ENCODE data around the gene NEDD9.

- TF ChIP-seq RAD21 (IDR thresholded peaks at IDR 0.05): no peak
- TF ChIP-seq, protein P1, sequence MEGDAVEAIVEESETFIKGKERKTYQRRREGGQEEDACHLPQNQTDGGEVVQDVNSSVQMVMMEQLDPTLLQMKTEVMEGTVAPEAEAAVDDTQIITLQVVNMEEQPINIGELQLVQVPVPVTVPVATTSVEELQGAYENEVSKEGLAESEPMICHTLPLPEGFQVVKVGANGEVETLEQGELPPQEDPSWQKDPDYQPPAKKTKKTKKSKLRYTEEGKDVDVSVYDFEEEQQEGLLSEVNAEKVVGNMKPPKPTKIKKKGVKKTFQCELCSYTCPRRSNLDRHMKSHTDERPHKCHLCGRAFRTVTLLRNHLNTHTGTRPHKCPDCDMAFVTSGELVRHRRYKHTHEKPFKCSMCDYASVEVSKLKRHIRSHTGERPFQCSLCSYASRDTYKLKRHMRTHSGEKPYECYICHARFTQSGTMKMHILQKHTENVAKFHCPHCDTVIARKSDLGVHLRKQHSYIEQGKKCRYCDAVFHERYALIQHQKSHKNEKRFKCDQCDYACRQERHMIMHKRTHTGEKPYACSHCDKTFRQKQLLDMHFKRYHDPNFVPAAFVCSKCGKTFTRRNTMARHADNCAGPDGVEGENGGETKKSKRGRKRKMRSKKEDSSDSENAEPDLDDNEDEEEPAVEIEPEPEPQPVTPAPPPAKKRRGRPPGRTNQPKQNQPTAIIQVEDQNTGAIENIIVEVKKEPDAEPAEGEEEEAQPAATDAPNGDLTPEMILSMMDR (IDR thresholded peaks at IDR 0.05; ENCODE audit: low read depth, low read length, missing input control): no peak
Measured at GRCh38 chr6:11258260-11259237, 26.1 kb upstream of the NEDD9 start.

Data from liver (tissue), 3 donors.